ENCODE results near the gene HIC1.

The HIC1 gene

DNA sequence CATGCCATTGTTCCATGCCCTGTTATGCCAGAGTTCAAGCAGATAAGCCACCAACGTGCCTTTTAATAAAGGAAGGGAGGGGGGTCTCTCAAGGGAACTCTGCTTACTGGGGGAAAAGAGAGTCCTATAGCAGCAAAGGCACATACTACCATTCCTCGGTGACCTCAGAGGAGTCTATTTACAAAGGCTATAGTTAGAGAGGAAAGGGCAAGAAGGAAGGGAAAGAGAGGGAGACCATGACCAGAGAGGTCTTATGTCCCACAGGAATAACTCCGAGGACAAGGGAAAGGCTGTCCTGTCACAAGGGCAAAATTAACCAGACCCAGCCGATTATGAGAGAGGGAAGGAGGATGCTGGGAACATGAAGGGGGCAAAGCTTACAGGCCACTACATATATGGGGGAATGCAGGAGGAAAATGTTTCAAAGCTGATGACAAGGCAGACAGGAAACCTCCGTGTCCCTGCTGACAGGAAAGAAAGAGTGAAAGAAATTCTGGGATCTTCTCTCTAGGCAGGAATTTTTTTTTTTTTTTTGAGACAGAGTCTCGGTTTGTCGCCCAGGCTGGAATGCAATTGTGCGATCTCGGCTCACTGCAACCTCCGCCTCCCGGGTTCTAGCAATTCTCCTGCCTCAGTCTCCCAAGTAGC lies 51.5 kb downstream of the HIC1 start:
- DNase-seq: no peak

- DNase-seq: no peak
Observed at GRCh38 chr17:2107050-2107449, 52.1 kb downstream of the HIC1 start.

DNA sequence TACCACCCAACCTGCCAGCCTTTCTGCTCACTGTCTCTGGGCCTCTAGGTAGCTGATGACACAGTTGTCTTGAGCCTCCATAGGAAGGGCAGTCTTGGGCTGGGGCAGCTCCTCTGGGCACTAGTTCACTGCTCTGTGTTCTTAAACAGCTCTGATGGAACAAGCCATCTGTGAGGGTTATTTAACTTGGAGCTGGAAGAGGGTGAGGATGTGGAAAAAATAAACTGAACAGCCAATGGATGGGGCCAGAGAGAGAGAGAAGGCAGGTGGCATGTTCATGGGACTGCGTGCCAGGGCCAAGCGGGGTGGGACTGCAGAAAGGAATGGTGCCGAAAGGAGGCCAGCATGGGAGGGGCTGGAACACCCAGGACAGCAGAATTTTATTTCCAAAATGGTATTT lies 52.6 kb downstream of the HIC1 start:
- no peak for DNase-seq

DNA sequence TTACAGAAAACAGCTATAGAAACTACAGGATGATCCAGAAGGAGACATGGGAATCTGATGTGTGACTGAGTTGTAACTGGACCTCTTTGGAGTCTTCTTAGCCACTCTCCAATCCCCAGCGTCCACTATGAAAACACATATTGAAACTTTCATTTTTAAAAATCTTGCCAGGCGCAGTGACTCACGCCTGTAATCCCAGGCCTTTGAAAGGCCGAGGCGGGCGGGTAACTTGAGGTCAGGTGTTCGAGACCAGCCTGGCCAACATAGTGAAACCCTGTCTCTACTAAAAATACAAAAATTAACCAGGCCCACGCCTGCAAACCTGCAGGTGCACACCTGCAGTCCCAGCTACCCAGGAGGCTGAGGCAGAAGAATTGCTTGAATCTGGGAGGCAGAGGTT lies 53.3 kb downstream of the HIC1 start:
- no peak for DNase-seq

DNA sequence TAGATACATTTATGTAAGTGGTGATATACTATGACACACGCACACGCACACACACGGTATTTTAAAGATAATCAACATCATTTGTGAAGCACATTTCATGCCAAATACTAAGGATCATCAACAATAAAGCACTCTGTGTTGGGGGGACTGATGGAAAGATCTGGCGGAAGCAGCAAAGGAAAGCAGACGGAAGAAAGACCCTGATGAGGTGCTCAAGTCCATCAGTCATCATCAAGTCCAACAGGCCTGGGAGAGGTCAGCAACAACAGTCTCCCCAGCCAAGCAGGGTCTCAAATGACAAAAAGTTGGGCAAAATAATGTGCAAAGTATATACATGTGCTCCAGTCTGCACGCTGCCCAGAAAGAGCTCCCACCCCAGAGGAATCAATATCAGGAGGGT lies 55.5 kb downstream of the HIC1 start:
- DNase-seq: no peak

GRCh38 chr17:2111691-2112090 lies 56.8 kb downstream of the HIC1 start:
- peak; percentile 73 for DNase-seq

All from islet precursor cell (in vitro differentiated cells).